Mesodermal cell (in vitro differentiated cells): ENCODE data around the gene SORCS2.

Experiments
- H3K27ac ChIP-seq: 2 replicates; pipeline ENCODE4 v1.7.0; 2013; ENCODE audit warnings: mild to moderate bottlenecking, low read depth, low read length, moderate library complexity; ENCODE audit not compliant: severe bottlenecking
- H3K36me3 ChIP-seq: 2 replicates; pipeline ENCODE4 v1.7.1; 2013; ENCODE audit warnings: mild to moderate bottlenecking, low read length, moderate library complexity; ENCODE audit not compliant: control insufficient read depth, insufficient read depth
- H3K4me1 ChIP-seq: one replicate; pipeline ENCODE4 v1.7.1; 2013; ENCODE audit warnings: mild to moderate bottlenecking, low read length; ENCODE audit not compliant: insufficient read depth, control insufficient read depth, poor library complexity, severe bottlenecking
- H3K4me3 ChIP-seq: 2 replicates; pipeline ENCODE4 v1.7.0; 2013; ENCODE audit warnings: low read length, control low read depth, mild to moderate bottlenecking; ENCODE audit not compliant: insufficient read depth, poor library complexity, severe bottlenecking; ENCODE audit errors: extremely low read depth
- H3K9me3 ChIP-seq: 2 replicates; pipeline ENCODE4 v1.7.1; 2013; ENCODE audit warnings: mild to moderate bottlenecking, low read length, moderate library complexity; ENCODE audit not compliant: control insufficient read depth
- WGBS, 2 experiments: methylation state at CpG; one replicate each; pipeline ENCODE4 v1.1.5; 2013; ENCODE audit warnings: missing lambda C conversion rate in 2 of 2; ENCODE audit not compliant: insufficient coverage in 2 of 2; 5-methylcytosine and 5-hydroxymethylcytosine counted together

Gene SORCS2

GRCh38 chr4:7529368-7530080 is 337.2 kb downstream of the SORCS2 start:
- Histone ChIP-seq H3K4me3 (no peak overlapping the region), H3K36me3 (no peaks in the 10 kb centered on the region), H3K27ac (no peak overlapping the region), H3K9me3 (no peaks in the 10 kb centered on the region), H3K4me1 (no peaks in the 10 kb centered on the region)
- 22 to 42% methylated on average over 7 to 9 of the region's 12 CpGs for whole genome bisulfite sequencing, 2 experiments

- Histone ChIP-seq H3K4me1 (no peaks in the 10 kb centered on the region), H3K27ac (no peak overlapping the region), H3K9me3 (no peaks in the 10 kb centered on the region), H3K4me3 (no peak overlapping the region), H3K36me3 (no peaks in the 10 kb centered on the region)
- WGBS, 2 experiments: 60 to 65% methylated on average over 7 of the region's 7 CpGs
Observed at GRCh38 chr4:7530082-7530481, 337.7 kb downstream of the SORCS2 start.

- H3K4me3 ChIP-seq: no peak overlapping the region
- no peaks in the 10 kb centered on the region for H3K4me1 ChIP-seq
- H3K9me3 ChIP-seq: no peaks in the 10 kb centered on the region
- H3K36me3 ChIP-seq: no peaks in the 10 kb centered on the region
- no peak overlapping the region for H3K27ac ChIP-seq
- 82 to 94% methylated on average over 14 to 17 of the region's 17 CpGs for WGBS, 2 experiments
Observed at GRCh38 chr4:7530932-7531639, 338.7 kb downstream of the SORCS2 start.

GRCh38 chr4:7531640-7531994 is 339.3 kb downstream of the SORCS2 start:
- Histone ChIP-seq H3K4me3 (no peak overlapping the region), H3K27ac (no peak overlapping the region), H3K36me3 (no peaks in the 10 kb centered on the region), H3K9me3 (no peaks in the 10 kb centered on the region), H3K4me1 (no peaks in the 10 kb centered on the region)
- 48 to 66% methylated on average over 5 to 7 of the region's 8 CpGs for WGBS, 2 experiments

- Histone ChIP-seq H3K4me1 (no peaks in the 10 kb centered on the region), H3K9me3 (no peaks in the 10 kb centered on the region), H3K36me3 (no peaks in the 10 kb centered on the region), H3K27ac (no peak overlapping the region), H3K4me3 (no peak overlapping the region)
- WGBS, 2 experiments: 70 to 73% methylated on average over 7 to 8 of the region's 8 CpGs
Observed at GRCh38 chr4:7532043-7532442, 339.7 kb downstream of the SORCS2 start.

- H3K9me3 ChIP-seq: no peaks in the 10 kb centered on the region
- H3K4me1 ChIP-seq: no peaks in the 10 kb centered on the region
- 88 to 96% methylated on average over 7 of the region's 8 CpGs for WGBS, 2 experiments
- H3K27ac ChIP-seq: no peak overlapping the region
- H3K4me3 ChIP-seq: no peak overlapping the region
- H3K36me3 ChIP-seq: no peaks in the 10 kb centered on the region
Observed at GRCh38 chr4:7533267-7533666, 340.9 kb downstream of the SORCS2 start.

GRCh38 chr4:7535094-7535493 is 342.8 kb downstream of the SORCS2 start:
- no peaks in the 10 kb centered on the region for H3K36me3 ChIP-seq
- H3K4me1 ChIP-seq: no peaks in the 10 kb centered on the region
- H3K27ac ChIP-seq: no peak overlapping the region
- 84 to 87% methylated on average over 10 of the region's 10 CpGs for WGBS, 2 experiments
- H3K9me3 ChIP-seq: no peaks in the 10 kb centered on the region
- no peak overlapping the region for H3K4me3 ChIP-seq

- Histone ChIP-seq H3K36me3 (no peaks in the 10 kb centered on the region), H3K4me1 (no peaks in the 10 kb centered on the region), H3K27ac (no peak overlapping the region), H3K9me3 (no peaks in the 10 kb centered on the region), H3K4me3 (no peak overlapping the region)
- 80 to 89% methylated on average over 9 to 11 of the region's 11 CpGs for WGBS, 2 experiments
Observed at GRCh38 chr4:7535619-7536018, 343.3 kb downstream of the SORCS2 start.

GRCh38 chr4:7536876-7537275 is 344.5 kb downstream of the SORCS2 start:
- Histone ChIP-seq H3K9me3 (no peaks in the 10 kb centered on the region), H3K36me3 (no peaks in the 10 kb centered on the region), H3K27ac (no peak overlapping the region), H3K4me1 (no peaks in the 10 kb centered on the region), H3K4me3 (no peak overlapping the region)
- WGBS, 2 experiments: 94 to 96% methylated on average over 8 of the region's 8 CpGs

GRCh38 chr4:7537853-7538400 is 345.6 kb downstream of the SORCS2 start:
- no peak overlapping the region for H3K27ac ChIP-seq
- WGBS, 2 experiments: 89 to 91% methylated on average over 5 to 6 of the region's 8 CpGs
- no peaks in the 10 kb centered on the region for H3K4me1 ChIP-seq
- H3K9me3 ChIP-seq: no peaks in the 10 kb centered on the region
- no peak overlapping the region for H3K4me3 ChIP-seq
- H3K36me3 ChIP-seq: no peaks in the 10 kb centered on the region

GRCh38 chr4:7538518-7538917 is 346.2 kb downstream of the SORCS2 start:
- WGBS, 2 experiments: 83 to 89% methylated on average over 4 to 7 of the region's 8 CpGs
- no peaks in the 10 kb centered on the region for H3K9me3 ChIP-seq
- H3K36me3 ChIP-seq: no peaks in the 10 kb centered on the region
- H3K4me1 ChIP-seq: no peaks in the 10 kb centered on the region
- H3K27ac ChIP-seq: no peak overlapping the region
- H3K4me3 ChIP-seq: no peak overlapping the region
